SK-N-SH treated with all-trans-retinoic acid at 6 μM for 48 hours (cell line): ENCODE data around the gene RSPO4.

ENCODE experiments used
- ATAC-seq: fragments of 200-7000 bp; cut with Tn5 transposase; 3 replicates; pipeline ENCODE4 v1.9.1; 2020; ENCODE audit warnings: mild to moderate bottlenecking, moderate library complexity
- ARNTL ChIP-seq: fragments of 450-650 bp; formaldehyde crosslinking; IDR thresholded peaks from 2 replicates; pipeline ENCODE4 v1.5.0; 2020; ENCODE audit warnings: low read depth, mild to moderate bottlenecking, moderate library complexity, borderline replicate concordance
- BACH2 ChIP-seq: fragments of 250-450 bp; sonication (Bioruptor Pico); IDR thresholded peaks from 2 replicates; pipeline ENCODE4 v1.9.0; 2021; ENCODE audit warnings: mild to moderate bottlenecking, borderline replicate concordance
- CREB5 ChIP-seq: fragments of 250-450 bp; sonication (Bioruptor Pico); IDR thresholded peaks from 2 replicates; pipeline ENCODE4 v1.5.1; 2020; ENCODE audit warnings: low read depth, mild to moderate bottlenecking, moderate library complexity
- CSDC2 ChIP-seq: fragments of 250-450 bp; sonication (Bioruptor Pico); IDR thresholded peaks from 2 replicates; pipeline ENCODE4 v1.5.0; 2020; ENCODE audit warnings: mild to moderate bottlenecking, moderate library complexity
- ESRRG ChIP-seq: fragments of 250-450 bp; sonication (Bioruptor Pico); IDR thresholded peaks from 2 replicates; pipeline ENCODE4 v1.6.1; 2021; ENCODE audit warnings: mild to moderate bottlenecking
- GLIS3 ChIP-seq: fragments of 250-450 bp; sonication (Bioruptor Pico); IDR thresholded peaks from 2 replicates; pipeline ENCODE4 v1.5.0; 2020; ENCODE audit warnings: mild to moderate bottlenecking, moderate library complexity
- ISL1 ChIP-seq: fragments of 250-450 bp; sonication (Bioruptor Pico); IDR thresholded peaks from 2 replicates; pipeline ENCODE4 v2.1.2; 2022; ENCODE audit warnings: mild to moderate bottlenecking, moderate library complexity
- OSR1 ChIP-seq: fragments of 250-450 bp; sonication (Bioruptor Pico); IDR thresholded peaks from 2 replicates; pipeline ENCODE4 v1.8.0; 2022; ENCODE audit warnings: moderate library complexity, mild to moderate bottlenecking, inconsistent platforms
- PPARA ChIP-seq: fragments of 250-450 bp; sonication (Bioruptor Pico); IDR thresholded peaks from 2 replicates; pipeline ENCODE4 v1.5.0; 2020; ENCODE audit warnings: mild to moderate bottlenecking, borderline replicate concordance
- RARB ChIP-seq: fragments of 250-450 bp; sonication (Bioruptor Pico); IDR thresholded peaks from 2 replicates; pipeline ENCODE4 v1.8.0; 2021; ENCODE audit warnings: mild to moderate bottlenecking, moderate library complexity
- SNAI2 ChIP-seq: fragments of 250-450 bp; sonication (Bioruptor Pico); IDR thresholded peaks from 2 replicates; pipeline ENCODE4 v1.5.0; 2020; ENCODE audit warnings: mild to moderate bottlenecking, moderate library complexity
- TCF4 ChIP-seq: fragments of 250-450 bp; sonication (Bioruptor Pico); IDR thresholded peaks from 2 replicates; pipeline ENCODE4 v1.8.0; 2021; ENCODE audit warnings: mild to moderate bottlenecking, moderate library complexity, borderline replicate concordance
- TOX ChIP-seq: fragments of 250-450 bp; sonication (Bioruptor Pico); IDR thresholded peaks from 2 replicates; pipeline ENCODE4 v1.8.0; 2021; ENCODE audit warnings: mild to moderate bottlenecking, moderate library complexity, borderline replicate concordance
- TSHZ2 ChIP-seq: fragments of 250-450 bp; sonication (Bioruptor Pico); IDR thresholded peaks from 2 replicates; pipeline ENCODE4 v1.5.0; 2020; ENCODE audit warnings: mild to moderate bottlenecking, moderate library complexity
- ZC3H10 ChIP-seq: fragments of 250-450 bp; sonication (Bioruptor Pico); IDR thresholded peaks from 2 replicates; pipeline ENCODE4 v1.5.1; 2021; ENCODE audit warnings: mild to moderate bottlenecking, moderate library complexity
- ZFP3 ChIP-seq: fragments of 250-450 bp; sonication (Bioruptor Pico); IDR thresholded peaks from 2 replicates; pipeline ENCODE4 v1.5.0; 2020; ENCODE audit warnings: mild to moderate bottlenecking, moderate library complexity
- ZFP30 ChIP-seq: fragments of 450-650 bp; formaldehyde crosslinking; IDR thresholded peaks from 2 replicates; pipeline ENCODE4 v1.5.0; 2022; ENCODE audit warnings: mild to moderate bottlenecking, moderate library complexity
- ZNF565 ChIP-seq: fragments of 450-650 bp; formaldehyde crosslinking; conservative IDR thresholded peaks from 2 replicates; pipeline ENCODE4 v1.5.0; 2020; ENCODE audit warnings: low read depth, mild to moderate bottlenecking, moderate library complexity
- ZNF70 ChIP-seq: fragments of 450-650 bp; formaldehyde crosslinking; IDR thresholded peaks from 2 replicates; pipeline ENCODE4 v1.5.0; 2020; ENCODE audit warnings: mild to moderate bottlenecking, moderate library complexity
- ZNF8 ChIP-seq: fragments of 450-650 bp; formaldehyde crosslinking; IDR thresholded peaks from 2 replicates; pipeline ENCODE4 v1.5.0; 2020; ENCODE audit warnings: mild to moderate bottlenecking, moderate library complexity
- TF ChIP-seq, protein P1 (sequence below): fragments of 250-450 bp; sonication (Bioruptor Pico); IDR thresholded peaks from 2 replicates; pipeline ENCODE4 v1.8.0; 2020; ENCODE audit warnings: mild to moderate bottlenecking, moderate library complexity, borderline replicate concordance
- TF ChIP-seq, protein P2 (sequence below): fragments of 250-450 bp; sonication (Bioruptor Pico); IDR thresholded peaks from 2 replicates; pipeline ENCODE4 v1.8.0; 2021; ENCODE audit warnings: low read depth, mild to moderate bottlenecking, moderate library complexity, borderline replicate concordance

Gene RSPO4

DNA sequence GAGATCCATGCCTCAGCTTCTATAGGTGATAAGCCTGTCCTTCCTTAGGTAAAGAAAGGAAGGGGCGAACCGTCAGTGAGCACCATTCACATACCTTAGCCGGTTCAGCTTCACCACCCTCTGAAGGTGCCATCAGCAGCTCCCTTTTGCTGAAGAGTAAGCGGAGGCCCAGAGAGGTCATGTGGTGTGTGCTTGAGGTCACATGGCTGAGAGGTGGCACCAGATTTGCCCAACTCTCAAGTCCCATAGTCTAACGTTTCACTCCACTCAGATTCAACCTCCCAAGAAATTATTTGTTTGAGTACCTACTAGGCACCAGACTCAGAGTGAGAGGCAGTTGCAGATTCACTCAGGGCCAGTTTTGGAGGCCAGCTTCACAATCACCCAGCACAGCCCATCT is 18.5 kb upstream of the RSPO4 start:
- ATAC-seq: no peak
- TF ChIP-seq BACH2 (no peak), GLIS3 (CRISPR knock-in tag) (no peak), TCF4 (CRISPR knock-in tag) (no peak), ZNF565 (CRISPR knock-in tag) (no peak), PPARA (CRISPR knock-in tag) (no peak), SNAI2 (CRISPR knock-in tag) (no peak), ZFP3 (CRISPR knock-in tag) (no peak), ISL1 (CRISPR knock-in tag) (no peak), ZFP30 (CRISPR knock-in tag) (no peak), ZC3H10 (no peak), OSR1 (CRISPR knock-in tag) (no peak), ZNF70 (no peak), CSDC2 (CRISPR knock-in tag) (no peak), ZNF8 (CRISPR knock-in tag) (no peak)
- TF ChIP-seq, protein P1, sequence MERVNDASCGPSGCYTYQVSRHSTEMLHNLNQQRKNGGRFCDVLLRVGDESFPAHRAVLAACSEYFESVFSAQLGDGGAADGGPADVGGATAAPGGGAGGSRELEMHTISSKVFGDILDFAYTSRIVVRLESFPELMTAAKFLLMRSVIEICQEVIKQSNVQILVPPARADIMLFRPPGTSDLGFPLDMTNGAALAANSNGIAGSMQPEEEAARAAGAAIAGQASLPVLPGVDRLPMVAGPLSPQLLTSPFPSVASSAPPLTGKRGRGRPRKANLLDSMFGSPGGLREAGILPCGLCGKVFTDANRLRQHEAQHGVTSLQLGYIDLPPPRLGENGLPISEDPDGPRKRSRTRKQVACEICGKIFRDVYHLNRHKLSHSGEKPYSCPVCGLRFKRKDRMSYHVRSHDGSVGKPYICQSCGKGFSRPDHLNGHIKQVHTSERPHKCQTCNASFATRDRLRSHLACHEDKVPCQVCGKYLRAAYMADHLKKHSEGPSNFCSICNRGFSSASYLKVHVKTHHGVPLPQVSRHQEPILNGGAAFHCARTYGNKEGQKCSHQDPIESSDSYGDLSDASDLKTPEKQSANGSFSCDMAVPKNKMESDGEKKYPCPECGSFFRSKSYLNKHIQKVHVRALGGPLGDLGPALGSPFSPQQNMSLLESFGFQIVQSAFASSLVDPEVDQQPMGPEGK (CRISPR knock-in tag): no peak

GRCh38 chr20:1019344-1019743 is 17.2 kb upstream of the RSPO4 start:
- TF ChIP-seq, protein P2, sequence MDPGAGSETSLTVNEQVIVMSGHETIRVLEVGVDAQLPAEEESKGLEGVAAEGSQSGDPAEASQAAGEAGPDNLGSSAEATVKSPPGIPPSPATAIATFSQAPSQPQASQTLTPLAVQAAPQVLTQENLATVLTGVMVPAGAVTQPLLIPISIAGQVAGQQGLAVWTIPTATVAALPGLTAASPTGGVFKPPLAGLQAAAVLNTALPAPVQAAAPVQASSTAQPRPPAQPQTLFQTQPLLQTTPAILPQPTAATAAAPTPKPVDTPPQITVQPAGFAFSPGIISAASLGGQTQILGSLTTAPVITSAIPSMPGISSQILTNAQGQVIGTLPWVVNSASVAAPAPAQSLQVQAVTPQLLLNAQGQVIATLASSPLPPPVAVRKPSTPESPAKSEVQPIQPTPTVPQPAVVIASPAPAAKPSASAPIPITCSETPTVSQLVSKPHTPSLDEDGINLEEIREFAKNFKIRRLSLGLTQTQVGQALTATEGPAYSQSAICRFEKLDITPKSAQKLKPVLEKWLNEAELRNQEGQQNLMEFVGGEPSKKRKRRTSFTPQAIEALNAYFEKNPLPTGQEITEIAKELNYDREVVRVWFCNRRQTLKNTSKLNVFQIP (CRISPR knock-in tag): no peak
- no peak for TF ChIP-seq CREB5 (CRISPR knock-in tag)
- no peak for TF ChIP-seq TOX (CRISPR knock-in tag)
- TF ChIP-seq ISL1 (CRISPR knock-in tag): no peak
- no peak for TF ChIP-seq ARNTL
- no peak for TF ChIP-seq ESRRG (CRISPR knock-in tag)
- TF ChIP-seq ZC3H10: no peak
- TF ChIP-seq RARB: no peak
- TF ChIP-seq TSHZ2: no peak
- TF ChIP-seq SNAI2 (CRISPR knock-in tag): no peak
- no peak for TF ChIP-seq OSR1 (CRISPR knock-in tag)
- TF ChIP-seq CSDC2 (CRISPR knock-in tag): no peak
- no peak for ATAC-seq

DNA sequence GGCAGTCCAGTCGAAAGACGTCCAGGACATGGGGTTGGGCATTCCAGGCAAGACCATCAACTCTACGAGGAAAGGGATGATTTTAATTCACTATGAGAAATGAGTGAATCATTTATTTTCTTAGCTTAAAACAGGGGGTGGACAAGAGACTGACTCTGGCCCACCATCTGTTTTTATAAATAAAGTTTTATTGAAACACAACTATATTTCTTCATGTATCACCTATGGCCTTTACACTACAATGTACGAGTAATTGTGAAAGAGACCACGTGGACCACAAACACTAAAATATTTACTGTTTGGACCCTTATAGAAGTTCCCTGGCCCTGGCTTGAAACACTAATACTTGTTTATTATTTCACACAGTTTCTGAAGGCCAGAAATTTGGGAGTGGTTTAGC is 15.6 kb upstream of the RSPO4 start:
- TF ChIP-seq ARNTL (no peak), OSR1 (CRISPR knock-in tag) (no peak), CSDC2 (CRISPR knock-in tag) (no peak), ZNF70 (no peak), ZFP30 (CRISPR knock-in tag) (no peak), ISL1 (CRISPR knock-in tag) (no peak), TCF4 (CRISPR knock-in tag) (no peak), SNAI2 (CRISPR knock-in tag) (no peak), TSHZ2 (no peak), BACH2 (no peak), TOX (CRISPR knock-in tag) (no peak)
- TF ChIP-seq, protein P1 (CRISPR knock-in tag): no peak
- TF ChIP-seq, all 23 proteins: peak for 0
- no peak for ATAC-seq
